ACHN (cell line): ENCODE results near the gene GRIA3.
"Not testable (repeated sequence)": the region's sequence is repeated elsewhere in the genome, so short reads cannot be mapped to it uniquely, and the experiment has no call there.

Experiments used
- DNase-seq: peaks from one replicate; pipeline ENCODE4 v3.0.0-alpha.2; 2015
- in situ Hi-C: cut with HindIII; loops from 2 replicates; pipeline ENCODE4 v1.10.0; 2017; ENCODE audit warnings: low sequenced_read_pairs, low pct_ligation_motif_present, low pct_unique_long_range_greater_than_20kb

GRIA3 gene

DNA sequence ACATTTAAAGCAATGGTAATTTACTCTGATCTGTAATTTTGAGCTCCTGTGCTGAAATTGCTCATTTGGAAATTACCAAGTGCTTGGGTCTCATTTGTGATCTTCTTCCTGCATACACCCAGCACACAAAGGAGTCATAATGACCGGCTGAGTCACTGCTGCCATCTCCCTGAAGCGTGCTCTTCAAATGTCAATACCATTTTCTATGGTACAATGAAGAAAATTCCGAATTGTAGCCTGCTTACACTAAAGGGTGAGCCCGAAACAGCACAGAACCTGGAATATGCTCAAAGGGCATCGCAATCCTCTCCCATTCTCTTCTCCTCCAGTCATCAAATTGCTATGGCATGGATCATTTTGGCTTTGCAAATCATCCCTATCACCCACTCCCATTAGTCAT is 140.5 kb downstream of the GRIA3 start:
- in situ Hi-C loops, result no loop called here

DNA sequence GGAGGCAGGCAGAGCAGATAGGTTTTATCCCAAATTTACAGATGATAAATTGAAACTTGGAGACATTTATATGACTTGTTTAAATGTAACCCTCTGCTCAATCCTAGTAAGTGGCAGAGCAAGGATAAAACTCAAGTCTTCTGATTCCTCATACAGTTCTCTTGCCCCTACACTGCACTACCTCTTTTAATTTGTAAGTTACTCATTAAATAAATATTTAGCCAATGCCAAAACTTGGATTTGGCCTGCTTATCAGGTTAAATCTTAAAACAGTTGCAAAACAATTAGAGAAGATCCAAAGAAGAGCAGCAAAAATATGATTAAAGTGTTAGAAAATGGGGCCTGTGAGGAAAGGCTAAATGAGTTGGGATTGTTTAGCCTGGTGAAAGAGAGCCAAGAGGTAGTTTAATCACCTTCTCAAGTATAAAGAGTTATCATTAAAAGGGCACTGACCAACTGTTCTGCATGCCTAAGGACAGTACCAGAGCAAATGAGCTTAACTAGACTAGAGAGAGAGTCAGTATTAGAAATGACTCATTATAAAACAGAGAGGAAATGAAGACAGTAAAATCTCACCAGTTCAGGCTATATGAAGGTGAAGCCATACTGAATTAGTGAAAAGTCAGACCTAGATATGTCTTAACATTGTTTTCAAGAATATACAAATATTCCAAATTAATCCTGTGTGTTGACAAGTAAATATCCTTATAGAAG is 146.3 kb downstream of the GRIA3 start:
- in situ Hi-C loops, result no loop called here
- no peak for DNase-seq

More for the DNA sequence above, 140.5 kb downstream of the GRIA3 start:
- no peak for DNase-seq

DNA sequence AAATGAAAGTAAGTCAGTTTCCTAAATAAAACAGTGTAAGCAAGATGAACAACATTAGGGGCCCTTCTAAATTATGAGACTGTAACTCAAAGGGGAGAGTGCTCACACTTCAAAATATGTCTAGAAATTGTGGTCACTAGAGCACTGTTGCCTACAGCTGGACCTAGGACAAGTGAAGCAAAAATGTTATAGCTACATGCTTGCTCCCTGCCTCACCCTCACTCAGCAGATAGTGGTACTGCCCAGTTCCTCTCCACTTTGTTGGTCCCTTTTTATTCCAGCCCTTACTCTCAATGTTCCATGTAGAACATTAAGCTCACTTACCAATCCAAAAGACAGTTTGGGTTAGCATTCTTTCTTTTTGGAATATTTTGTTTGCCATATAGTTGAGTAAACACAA is 147.3 kb downstream of the GRIA3 start:
- DNase-seq, result no peak
- in situ Hi-C loops, result no loop called here

DNA sequence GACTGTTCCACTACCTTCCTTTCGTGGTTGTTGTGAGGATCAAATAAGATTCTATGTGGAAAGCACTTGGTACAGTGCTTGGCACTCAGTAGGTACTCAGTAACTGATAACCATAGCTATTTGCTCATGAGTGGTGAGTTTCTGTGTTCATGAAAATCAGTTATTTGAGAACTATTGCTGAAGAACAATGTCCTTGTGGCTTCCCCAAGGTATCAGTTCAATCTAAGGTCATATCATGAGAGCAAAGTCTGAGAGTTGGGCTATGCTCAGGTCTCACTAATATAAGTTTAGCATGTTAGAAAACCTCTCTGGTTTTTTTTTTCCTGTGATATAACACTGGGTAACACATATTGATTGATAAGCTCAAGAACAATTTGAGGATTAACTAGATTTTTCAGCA is 147.8 kb downstream of the GRIA3 start:
- in situ Hi-C loops, result no loop called here
- no peak for DNase-seq

DNA sequence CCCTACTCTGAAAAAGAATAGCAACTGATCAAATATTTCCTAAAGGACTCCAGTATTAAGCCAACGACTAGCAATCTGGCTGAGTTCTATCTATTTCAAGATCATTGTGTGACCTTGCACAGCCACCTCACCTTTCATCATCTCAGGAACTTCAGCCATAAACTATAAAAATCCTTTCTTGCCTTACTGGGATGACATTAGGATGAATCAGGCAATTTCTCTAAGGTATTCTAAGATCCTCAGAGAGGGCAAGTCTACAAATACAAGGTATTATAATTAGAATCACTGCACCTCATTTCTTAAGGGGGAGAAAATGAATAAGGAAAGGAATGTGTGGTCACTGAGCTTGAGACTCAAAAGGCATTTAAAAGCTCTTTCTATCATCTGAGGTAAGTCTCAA is 152.6 kb downstream of the GRIA3 start:
- no peak for DNase-seq
- in situ Hi-C loops, result no loop called here

DNA sequence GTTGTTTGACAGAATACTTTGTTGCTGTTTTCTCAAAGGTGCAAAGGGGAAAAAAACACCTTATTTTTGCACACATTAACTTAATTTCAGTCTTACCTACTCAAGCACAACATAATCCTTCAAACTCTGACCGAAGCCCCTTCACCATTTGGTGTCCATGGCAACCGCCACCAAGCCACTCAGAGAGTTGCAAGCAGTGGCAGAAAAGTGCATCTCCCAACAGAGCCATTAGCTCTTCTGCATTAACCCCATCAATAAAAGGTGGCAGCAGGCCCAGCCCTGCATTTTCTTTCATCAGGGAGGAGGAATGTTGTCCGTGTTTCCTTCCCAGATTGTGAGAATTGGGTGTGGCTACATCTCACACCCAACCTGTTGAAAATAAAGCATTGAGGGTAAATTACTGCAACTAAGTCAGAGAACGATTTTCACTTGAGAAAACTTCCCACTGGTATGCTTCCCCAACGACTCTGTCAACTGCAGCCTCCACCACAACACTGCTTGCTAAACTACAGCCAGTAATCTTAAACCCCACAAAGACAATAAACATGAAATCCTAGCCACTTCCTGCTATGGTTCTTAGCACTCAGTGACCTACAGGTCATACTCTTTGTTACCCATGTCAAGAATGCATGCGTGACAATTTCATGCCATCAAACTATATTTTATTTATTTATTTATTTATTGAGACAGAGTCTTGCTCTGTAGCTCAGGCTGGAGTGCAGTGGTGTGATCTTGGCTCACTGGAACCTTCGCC is 154.0 kb downstream of the GRIA3 start:
- in situ Hi-C loops, result no loop called here
- no peak for DNase-seq

DNA sequence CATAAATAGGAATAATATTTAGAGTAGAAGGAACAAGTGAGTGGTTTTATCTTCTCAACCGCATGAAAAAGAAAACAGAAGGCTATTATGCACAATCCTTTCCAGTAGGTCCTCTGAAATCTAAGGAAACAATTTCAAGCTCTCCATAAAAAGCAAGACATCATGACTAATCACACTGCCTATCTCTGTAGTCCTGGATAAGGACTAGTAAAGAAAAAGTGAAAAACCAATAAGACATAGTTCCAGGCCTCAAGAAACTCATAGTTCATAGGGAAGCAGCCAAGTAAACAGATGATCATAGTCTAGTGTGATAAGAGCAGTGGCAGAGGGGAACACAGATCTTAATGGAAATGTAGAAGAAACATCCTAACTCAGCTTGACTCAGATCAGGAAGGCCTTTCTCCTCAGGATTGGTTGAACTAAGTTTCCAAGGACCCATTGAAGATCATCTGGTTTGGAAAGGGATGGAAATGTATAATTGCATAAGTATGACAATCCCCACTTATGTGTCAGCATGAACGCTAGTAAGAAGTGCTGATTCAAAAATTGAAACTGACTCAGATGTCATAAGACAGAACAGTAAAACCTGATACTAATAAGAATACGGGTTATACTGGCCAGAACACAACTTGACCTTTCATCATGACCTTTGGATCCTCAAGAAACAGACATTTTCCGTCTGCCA is 155.3 kb downstream of the GRIA3 start:
- in situ Hi-C loops, result no loop called here
- DNase-seq, result no peak

DNA sequence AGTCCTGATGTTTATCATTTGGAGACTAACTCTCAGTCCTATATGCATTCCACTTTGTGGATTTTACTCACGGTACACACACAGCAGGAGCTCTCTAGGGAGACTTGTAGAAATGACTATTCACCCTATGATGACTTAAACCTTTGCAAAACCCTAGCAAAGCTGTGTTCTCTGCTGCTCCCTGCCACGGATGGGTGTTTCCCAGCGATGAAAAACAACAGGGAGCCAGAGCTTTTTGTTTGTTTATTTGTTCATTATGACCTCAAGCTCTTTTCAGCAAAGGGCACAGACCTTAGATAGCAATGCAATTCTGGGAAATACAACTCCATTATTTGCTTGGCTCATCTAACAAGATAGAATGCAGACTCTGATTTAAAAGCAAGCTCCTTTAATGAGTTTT is 156.6 kb downstream of the GRIA3 start:
- no peak for DNase-seq
- in situ Hi-C loops, result no loop called here

DNA sequence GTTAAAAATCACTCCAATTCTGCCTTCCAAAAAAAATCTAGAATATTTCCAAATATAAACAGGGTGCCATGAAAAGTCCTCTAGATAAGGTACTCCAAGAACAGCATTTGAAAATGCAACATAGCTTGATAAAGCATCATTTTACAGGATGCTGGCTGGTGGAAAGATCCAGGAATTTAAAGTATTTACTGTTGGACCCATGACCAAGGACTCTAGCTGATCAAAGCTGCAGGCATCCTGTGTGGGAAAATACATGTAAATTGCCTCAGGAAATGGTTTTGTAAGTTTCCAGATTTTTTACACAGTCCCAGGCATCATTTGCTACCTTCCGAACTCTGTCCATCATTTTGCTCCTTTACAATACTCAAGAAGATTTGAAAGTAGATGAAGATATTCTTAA is 164.4 kb downstream of the GRIA3 start:
- no peak for DNase-seq
- in situ Hi-C loops, result no loop called here

DNA sequence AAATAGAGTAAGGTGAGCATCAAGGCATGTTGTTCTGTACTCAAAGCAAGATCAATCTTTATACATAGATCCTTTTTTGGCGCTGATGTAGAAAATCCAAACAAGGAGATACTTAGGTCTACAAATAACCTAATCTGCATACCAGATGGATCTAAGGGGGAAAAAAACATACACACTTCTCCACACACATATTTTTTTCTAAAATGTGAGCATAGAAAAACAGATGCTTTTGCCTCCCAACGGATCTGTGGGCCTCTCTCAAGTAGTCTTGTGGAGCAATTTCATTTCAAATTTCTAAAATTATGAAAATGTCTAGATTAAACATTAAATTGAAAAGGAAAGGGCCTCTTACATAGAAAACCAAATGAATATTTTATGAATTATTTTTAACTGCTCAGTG is 166.1 kb downstream of the GRIA3 start:
- DNase-seq, result no peak
- in situ Hi-C loops, result no loop called here

DNA sequence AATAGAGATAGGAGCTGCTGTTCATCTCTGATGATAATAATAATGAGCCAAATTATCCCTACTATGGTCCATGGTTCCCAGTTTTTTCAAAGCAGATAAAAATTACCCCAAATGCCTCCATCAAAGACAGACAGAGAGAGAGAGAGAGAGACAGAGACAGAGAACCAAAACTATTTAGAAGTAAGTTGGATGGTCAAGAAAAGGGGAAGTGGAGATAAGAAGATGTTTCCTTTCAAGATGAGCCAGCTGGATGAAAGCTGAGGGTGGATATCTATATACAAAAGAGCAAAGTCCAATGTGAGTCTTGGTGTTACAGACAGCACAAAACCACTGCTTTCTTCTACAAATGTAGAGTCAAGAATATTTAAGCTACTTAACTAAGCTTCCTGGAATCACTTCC is 173.9 kb downstream of the GRIA3 start:
- no peak for DNase-seq
- in situ Hi-C loops, result no loop called here

DNA sequence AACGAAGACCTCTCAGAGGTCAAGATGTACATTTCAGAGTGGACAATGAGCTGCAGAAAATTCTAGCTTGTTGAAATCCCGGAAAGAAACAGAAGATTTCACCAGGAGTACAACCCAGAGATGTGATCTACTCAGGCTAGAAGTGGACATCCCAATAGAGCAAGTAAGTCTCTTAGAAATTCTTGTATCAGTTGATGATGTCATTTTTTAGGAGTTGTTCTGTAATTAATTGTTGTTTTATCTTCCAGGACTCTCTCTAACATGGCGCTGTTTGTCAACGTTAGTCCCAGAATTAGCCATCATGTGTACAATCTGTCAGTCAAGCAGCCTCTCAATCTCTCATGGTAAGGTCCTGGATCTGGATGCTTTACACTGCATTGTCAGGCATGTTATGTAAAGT is 174.4 kb downstream of the GRIA3 start:
- DNase-seq, result no peak
- in situ Hi-C loops, result no loop called here

DNA sequence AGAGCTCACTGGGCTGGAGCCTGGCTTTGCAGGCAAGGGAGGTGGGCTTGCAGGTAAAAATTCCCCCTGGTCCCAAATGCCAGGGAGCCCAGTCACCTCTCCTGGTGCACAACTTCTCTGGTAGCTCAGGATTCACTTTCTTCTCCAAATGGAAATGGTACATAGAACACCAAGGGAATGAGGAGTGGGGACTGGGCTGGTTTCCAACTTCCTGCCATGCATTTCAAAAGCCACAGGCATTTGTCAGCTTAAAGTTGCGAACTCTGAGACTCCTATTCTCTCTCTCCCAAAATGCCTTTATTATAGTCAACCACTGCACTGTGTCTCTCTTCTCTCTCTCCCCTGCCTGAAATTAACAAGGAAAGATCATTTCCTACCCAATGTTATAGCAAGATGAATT is 177.3 kb downstream of the GRIA3 start:
- in situ Hi-C loops, result no loop called here
- DNase-seq, result no peak

DNA sequence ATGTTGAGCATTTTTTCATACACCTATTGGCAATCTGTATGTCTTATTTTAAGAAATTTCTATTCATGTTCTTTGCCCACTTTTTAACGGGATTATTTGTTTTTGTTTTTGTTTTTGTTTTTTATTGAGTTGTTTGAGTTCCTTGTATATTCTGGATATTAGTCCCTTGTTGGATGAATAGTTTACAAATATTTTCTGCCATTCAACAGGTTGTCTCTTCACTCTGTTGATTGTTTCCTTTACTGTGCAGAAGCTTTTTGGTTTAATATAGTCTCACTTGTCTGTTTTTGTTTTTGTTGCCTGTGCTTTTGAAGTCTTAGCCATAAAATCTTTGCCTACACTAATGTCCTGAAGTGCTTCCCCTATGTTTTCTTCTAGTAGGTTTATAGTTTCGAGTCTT is 202.1 kb downstream of the GRIA3 start:
- DNase-seq, in situ Hi-C loops: not testable (repeated sequence)

DNA sequence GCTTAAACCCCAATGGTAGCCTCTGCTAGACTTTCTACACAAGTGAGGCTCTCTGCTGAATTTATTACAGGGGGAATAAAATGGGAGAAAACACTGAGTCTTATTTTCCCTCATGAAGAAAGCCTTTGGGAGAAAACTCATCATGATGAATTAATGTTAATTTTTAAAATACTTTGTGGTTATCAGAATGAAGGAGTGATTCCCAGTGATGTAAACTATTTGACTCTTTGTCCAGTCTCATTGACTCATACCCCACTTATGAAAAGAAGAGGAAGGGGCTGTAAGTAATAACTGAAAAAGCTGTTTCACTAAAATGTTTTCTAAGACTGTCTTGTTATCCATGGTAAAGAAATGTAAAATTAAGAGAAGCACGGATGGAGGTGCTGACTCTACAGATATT is 208.8 kb downstream of the GRIA3 start:
- in situ Hi-C loops, result no loop called here
- no peak for DNase-seq

DNA sequence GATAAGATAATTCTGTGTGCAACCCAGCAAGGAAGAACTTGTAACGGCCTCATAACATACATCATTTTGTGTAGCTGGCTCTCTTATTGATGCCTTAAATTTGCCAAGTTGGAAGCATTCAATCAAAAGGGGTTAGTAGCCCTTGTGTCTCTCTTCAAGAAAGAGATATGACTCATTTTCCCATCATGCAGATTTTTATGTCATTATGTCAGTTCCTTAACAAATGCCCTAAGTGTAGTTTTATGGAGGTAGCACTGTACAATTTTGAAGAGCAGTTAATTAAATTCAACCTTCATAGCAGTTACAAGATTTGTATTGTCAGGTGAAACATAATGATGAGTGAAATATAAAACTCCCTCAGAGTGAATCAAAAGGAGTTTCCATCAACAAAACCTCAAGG is 215.6 kb downstream of the GRIA3 start:
- no peak for DNase-seq
- in situ Hi-C loops, result no loop called here

DNA sequence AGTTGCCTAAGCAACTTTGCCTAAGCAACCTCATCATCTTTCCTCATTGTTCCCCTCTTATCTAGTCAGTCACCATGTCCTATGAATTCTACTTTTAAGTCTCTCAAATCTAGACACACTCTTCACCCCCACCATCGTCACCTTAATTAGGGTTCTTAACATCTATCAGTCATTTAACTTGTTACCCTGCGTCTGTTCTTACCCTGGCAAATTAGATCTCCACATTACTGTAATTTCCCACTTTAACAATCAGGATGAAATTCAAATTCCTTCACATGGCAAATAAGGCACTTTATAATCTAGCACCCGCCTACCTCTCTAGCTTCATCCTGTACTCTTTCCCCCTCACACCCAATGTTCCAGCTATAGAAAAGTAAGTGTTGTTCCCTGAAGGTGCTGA is 221.2 kb downstream of the GRIA3 start:
- in situ Hi-C loops, result no loop called here
- DNase-seq, result no peak

DNA sequence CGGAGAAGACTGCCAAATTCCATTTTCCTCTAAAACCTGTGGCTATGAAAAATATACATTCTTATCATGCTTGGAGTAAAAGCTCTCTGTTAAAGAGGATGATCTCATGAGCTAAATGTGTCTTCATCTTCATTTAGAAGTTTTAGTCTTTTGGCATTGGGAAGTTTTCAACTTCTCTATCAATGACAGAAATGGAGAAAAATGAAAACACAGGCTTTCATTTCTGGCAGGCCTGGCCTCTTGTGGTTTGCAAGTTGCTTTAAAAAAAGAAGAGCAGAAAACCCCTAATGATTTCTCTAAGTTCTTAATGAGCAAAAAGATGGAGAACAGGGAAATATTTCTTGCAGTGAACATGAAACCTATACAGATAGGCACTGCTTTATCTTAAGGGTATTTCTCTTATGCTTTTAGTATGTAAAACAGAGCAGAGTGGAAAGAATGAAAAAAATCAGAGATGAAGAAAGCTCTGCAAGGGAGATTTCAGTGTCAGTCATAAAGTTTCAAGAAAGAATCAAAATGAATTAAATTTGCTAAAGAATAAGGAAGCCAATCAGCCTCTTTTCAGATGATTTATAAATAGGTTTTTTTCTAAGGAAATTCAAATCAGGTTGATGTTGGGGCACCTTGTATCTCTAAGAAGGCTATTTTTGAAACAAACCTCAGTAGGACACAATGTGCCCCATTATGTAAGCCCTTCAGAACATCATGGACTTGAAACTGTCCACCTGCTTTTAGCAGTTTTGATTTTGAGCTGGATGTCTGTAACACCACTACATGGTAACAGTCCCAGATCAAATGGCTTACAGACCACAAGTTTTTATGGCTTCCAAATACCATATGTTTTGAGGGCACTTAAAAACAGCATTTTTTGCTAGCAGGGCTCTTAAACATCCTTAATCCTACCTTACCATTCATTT is 225.0 kb downstream of the GRIA3 start:
- no peak for DNase-seq
- in situ Hi-C loops, result no loop called here

DNA sequence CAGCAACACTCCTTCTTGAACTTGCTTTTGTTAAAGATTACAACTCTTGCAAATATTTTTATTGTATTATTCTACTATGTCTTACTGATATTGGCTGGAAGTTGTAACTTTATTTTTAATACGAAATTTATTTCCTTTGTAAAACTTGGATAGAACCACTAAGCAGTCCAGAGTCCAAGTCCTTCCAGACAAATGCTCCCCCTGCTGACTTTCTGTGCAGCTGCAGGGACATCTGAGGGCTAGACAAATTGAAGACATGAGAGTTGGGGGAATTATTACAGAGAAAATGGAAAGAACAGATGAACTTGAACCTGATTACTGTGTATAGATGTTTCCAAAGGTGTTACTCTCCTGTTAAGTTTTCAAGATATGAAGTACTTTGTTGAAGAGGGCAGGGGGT is 238.8 kb downstream of the GRIA3 start:
- in situ Hi-C loops, result no loop called here
- DNase-seq, result peak; percentile 6
